ENCODE results near the gene FANCG. TPM values are rescaled to one million over a fixed set of nuclear protein-coding genes. Genes with fewer than 3 reads are reported as not detected.
A peak's percentile ranks its signal among the peaks of the same experiment; 100 is the strongest.

The FANCG gene
- total and polyA plus RNA-seq, 2 donors from 2014 or later: 13.5 to 13.8 TPM

DNA sequence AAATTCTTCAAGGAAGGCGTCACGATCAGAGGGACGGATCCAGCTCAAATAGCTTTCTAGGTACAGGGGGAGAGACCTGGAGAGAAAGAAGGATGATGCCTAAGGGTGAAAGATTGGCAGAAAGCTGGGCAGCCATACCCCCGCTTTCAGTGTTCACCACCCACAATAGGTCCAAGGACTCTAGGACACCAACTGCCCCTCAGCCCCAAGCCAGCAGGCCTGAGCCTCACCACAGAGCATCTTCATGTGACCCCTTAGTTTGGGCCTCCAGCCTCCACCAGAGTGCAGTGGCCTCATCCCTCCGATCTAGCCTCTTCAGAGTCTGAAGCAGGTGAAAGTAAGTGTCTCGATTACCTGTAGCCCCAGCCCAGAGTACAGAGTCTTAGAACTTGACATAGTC is 5.6 kb downstream of the FANCG start:
- FAIRE-seq (no peak), DNase-seq (no peak)
- Histone ChIP-seq H3K36me3 (ENCODE audit: control insufficient read depth in 2 of 3, insufficient read depth in 3 of 3, low read length in 3 of 3) (peaks cover 0 to 5% (median 0%) of the 10 kb centered on the region in 3 donors), H3K9ac (ENCODE audit: low read length in 3 of 3) (no peak overlapping the region), H3K27ac (ENCODE audit: low read depth in 2 of 2, low read length in 2 of 2) (no peak overlapping the region), H3K4me3 (ENCODE audit: low read length in 3 of 3) (no peak overlapping the region), H3K27me3 (ENCODE audit: control insufficient read depth, insufficient read depth, low read length) (no peaks in the 10 kb centered on the region), H3K9me3 (ENCODE audit: control insufficient read depth in 2 of 3, insufficient read depth in 1 of 3, low read length in 3 of 3) (no peaks in the 10 kb centered on the region), H3K4me1 (ENCODE audit: control insufficient read depth in 2 of 3, insufficient read depth in 2 of 3, low read depth in 1 of 3, low read length in 3 of 3) (peaks cover 4 to 27% (median 26%) of the 10 kb centered on the region in 3 donors)
- intact Hi-C loops (cut with DNase I): no loop called here
- TF ChIP-seq, protein P1, sequence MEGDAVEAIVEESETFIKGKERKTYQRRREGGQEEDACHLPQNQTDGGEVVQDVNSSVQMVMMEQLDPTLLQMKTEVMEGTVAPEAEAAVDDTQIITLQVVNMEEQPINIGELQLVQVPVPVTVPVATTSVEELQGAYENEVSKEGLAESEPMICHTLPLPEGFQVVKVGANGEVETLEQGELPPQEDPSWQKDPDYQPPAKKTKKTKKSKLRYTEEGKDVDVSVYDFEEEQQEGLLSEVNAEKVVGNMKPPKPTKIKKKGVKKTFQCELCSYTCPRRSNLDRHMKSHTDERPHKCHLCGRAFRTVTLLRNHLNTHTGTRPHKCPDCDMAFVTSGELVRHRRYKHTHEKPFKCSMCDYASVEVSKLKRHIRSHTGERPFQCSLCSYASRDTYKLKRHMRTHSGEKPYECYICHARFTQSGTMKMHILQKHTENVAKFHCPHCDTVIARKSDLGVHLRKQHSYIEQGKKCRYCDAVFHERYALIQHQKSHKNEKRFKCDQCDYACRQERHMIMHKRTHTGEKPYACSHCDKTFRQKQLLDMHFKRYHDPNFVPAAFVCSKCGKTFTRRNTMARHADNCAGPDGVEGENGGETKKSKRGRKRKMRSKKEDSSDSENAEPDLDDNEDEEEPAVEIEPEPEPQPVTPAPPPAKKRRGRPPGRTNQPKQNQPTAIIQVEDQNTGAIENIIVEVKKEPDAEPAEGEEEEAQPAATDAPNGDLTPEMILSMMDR (IDR thresholded peaks at IDR 0.05; ENCODE audit: borderline replicate concordance, extremely low read depth, insufficient read depth): no peak

DNA sequence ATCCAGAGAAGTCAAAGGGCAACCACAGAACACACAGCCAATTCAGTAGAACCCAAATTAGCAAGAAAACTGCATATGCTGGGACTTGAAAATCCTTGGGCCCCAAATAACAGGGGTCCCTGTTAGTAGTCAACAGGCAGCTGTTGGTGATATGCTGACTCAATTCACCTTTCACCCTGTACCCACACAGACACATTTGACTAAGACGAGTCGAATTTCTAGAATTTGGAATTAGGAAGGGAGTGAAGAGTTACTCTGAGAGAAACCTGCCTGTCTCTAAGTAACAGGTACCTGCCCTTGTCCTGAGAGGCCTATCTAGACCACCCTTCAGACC is 6.5 kb downstream of the FANCG start:
- TF ChIP-seq, protein P1 (IDR thresholded peaks at IDR 0.05; ENCODE audit: borderline replicate concordance, extremely low read depth, insufficient read depth): no peak
- no peak overlapping the region for H3K9ac ChIP-seq (ENCODE audit: low read length in 3 of 3)

DNA sequence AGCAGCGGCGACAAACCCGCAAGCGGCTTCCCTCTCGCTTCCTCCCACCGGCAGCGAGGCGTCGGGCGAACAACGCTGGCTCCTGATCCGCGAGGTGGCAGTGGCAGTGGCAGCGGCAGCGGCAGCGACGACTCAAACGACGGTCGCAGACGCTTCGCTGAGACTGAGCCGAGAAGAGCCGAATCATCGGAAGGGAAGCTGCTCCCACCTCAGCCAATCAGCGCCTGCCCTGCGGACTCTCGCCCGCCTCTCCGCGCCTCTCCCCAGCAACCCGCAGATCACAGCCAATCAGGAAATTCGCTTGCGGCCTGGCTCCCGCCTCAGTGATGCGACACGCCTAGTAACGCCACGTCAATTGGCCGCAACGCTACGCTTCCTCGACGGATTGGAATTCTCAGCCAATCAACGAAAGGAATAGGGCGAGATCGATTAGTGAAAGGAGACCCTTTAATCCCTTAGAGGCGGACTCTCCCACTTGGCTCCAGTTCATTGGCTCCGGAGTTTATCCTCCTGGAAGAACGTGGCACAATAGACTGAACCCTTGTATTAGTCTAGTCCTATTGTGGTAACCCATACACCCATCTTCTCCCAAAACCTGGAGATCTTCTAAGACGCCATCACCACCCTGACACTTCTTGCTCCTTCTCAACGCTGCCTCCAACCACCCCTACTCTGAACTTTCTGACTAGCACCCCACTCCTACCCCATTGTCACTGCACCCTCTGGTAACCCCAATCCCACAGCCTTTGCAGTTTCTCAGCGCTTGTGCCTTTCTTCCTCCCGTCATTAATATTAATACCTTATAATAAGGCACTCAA is 7.1 kb downstream of the FANCG start, which contains the start of gene VCP:
TSS of gene VCP (minus strand) at position 165 of the 818 bp plus-strand sequence. CDS start 272 bp downstream, outside the sequence.
- peak within 1 kb of the TSS; percentile 48 to 92 (median 91) for H3K9ac ChIP-seq (ENCODE audit: low read length in 3 of 3)
- peak within 1 kb of the TSS; percentile 93 to 98 for H3K27ac ChIP-seq (ENCODE audit: low read depth in 2 of 2, low read length in 2 of 2)
- H3K36me3 ChIP-seq (ENCODE audit: control insufficient read depth in 2 of 3, insufficient read depth in 3 of 3, low read length in 3 of 3): peaks cover 5 to 10% (median 6%) of the 10 kb centered on the region in 3 donors
- H3K4me3 ChIP-seq (ENCODE audit: low read length in 3 of 3): peak within 1 kb of the TSS; percentile 66 to 87 (median 85)
- intact Hi-C loops (cut with DNase I): no loop called here
- TF ChIP-seq, protein P1 (IDR thresholded peaks at IDR 0.05; ENCODE audit: borderline replicate concordance, extremely low read depth, insufficient read depth): peak; percentile 8
- no peaks in the 10 kb centered on the region for H3K9me3 ChIP-seq (ENCODE audit: control insufficient read depth in 2 of 3, insufficient read depth in 1 of 3, low read length in 3 of 3)
- FAIRE-seq (peak; percentile 99), DNase-seq (peak; percentile 98 to 99 (median 99))
- H3K27me3 ChIP-seq (ENCODE audit: control insufficient read depth, insufficient read depth, low read length): no peaks in the 10 kb centered on the region
- H3K4me1 ChIP-seq (ENCODE audit: control insufficient read depth in 2 of 3, insufficient read depth in 2 of 3, low read depth in 1 of 3, low read length in 3 of 3): peaks cover 4 to 29% (median 23%) of the 10 kb centered on the region in 3 donors

More for the DNA sequence above, 6.5 kb downstream of the FANCG start:
- Histone ChIP-seq H3K4me1 (ENCODE audit: control insufficient read depth in 2 of 3, insufficient read depth in 2 of 3, low read depth in 1 of 3, low read length in 3 of 3) (peaks cover 4 to 28% (median 23%) of the 10 kb centered on the region in 3 donors), H3K4me3 (ENCODE audit: low read length in 3 of 3) (peak overlapping the region in 1 of 3 donors; percentile 85), H3K27ac (ENCODE audit: low read depth in 2 of 2, low read length in 2 of 2) (peak overlapping the region in 1 of 2 donors; percentile 61), H3K9me3 (ENCODE audit: control insufficient read depth in 2 of 3, insufficient read depth in 1 of 3, low read length in 3 of 3) (no peaks in the 10 kb centered on the region), H3K27me3 (ENCODE audit: control insufficient read depth, insufficient read depth, low read length) (no peaks in the 10 kb centered on the region), H3K36me3 (ENCODE audit: control insufficient read depth in 2 of 3, insufficient read depth in 3 of 3, low read length in 3 of 3) (peaks cover under 1 to 5% (median 2%) of the 10 kb centered on the region in 3 donors)
- intact Hi-C loops (cut with DNase I): no loop called here
- no peak for DNase-seq
- no peak for FAIRE-seq

Measured in kidney (tissue), 14 donors.